Upper lobe of left lung (tissue), 6 donors: Measurements from ENCODE around the gene BICDL2. TPM values are rescaled to one million over a fixed set of nuclear protein-coding genes. Genes with fewer than 3 reads are reported as not detected.
A peak's percentile ranks its signal among the peaks of the same experiment; 100 is the strongest.

ENCODE experiments used
- ATAC-seq, 2 donors: fragments of 200-7000 bp; cut with Tn5 transposase; one replicate each; pipeline ENCODE4 v1.9.1; 2022; ENCODE audit warnings: mild to moderate bottlenecking in 2 of 2, moderate library complexity in 2 of 2; ENCODE audit not compliant: low FRiP score in 2 of 2
- DNase-seq, 2 donors: peaks; one replicate each; pipeline ENCODE4 v3.0.0-alpha.2; 2019 to 2020
- H3K27ac ChIP-seq, 4 donors: fragments of 200-600 bp; sonication (generic); one replicate each; pipeline ENCODE4 v1.5.1; 2016 to 2019
- H3K27me3 ChIP-seq, 4 donors: fragments of 200-600 bp; sonication (generic); one replicate each; pipeline ENCODE4 v1.5.1; 2017 to 2019
- H3K36me3 ChIP-seq, 4 donors: fragments of 200-600 bp; sonication (generic); one replicate each; pipeline ENCODE4 v1.5.1; 2016 to 2019
- H3K4me1 ChIP-seq, 4 donors: fragments of 200-600 bp; sonication (generic); one replicate each; pipeline ENCODE4 v1.5.1; 2018 to 2019
- H3K4me3 ChIP-seq, 4 donors: fragments of 200-600 bp; sonication (generic); one replicate each; pipeline ENCODE4 v1.5.1; 2017 to 2019; ENCODE audit warnings: mild to moderate bottlenecking in 2 of 4, moderate library complexity in 1 of 4
- H3K9me3 ChIP-seq, 4 donors: fragments of 200-600 bp; sonication (generic); one replicate each; pipeline ENCODE4 v1.5.1; 2018 to 2019
- CTCF ChIP-seq, 6 experiments: fragments of 450-650 bp in 4 of 6; fragments of 200-600 bp in 2 of 6; sonication (generic) in 2 of 6; IDR thresholded peaks; one replicate each; pipeline ENCODE4 v1.5.1; 2016 to 2019; ENCODE audit warnings: antibody characterized with exemption in 6 of 6
- EP300 ChIP-seq, 4 donors: sonication (generic); formaldehyde crosslinking; IDR thresholded peaks; one replicate each; pipeline ENCODE4 v1.5.1; 2017; ENCODE audit warnings: antibody characterized with exemption in 4 of 4, control low read depth in 2 of 4
- POLR2A ChIP-seq, 4 donors: fragments of 450-650 bp; IDR thresholded peaks; one replicate each; pipeline ENCODE4 v1.5.1; 2016 to 2017; ENCODE audit warnings: antibody characterized with exemption in 4 of 4, mild to moderate bottlenecking in 2 of 4
- POLR2AphosphoS5 ChIP-seq, 2 donors: sonication (generic); formaldehyde crosslinking; IDR thresholded peaks; one replicate each; pipeline ENCODE4 v1.5.1; 2017; ENCODE audit warnings: antibody characterized with exemption in 2 of 2
- whole genome bisulfite sequencing, 2 donors: methylation state at CpG; one replicate each; pipeline ENCODE4 v1.1.5; 2017 to 2018; 5-methylcytosine and 5-hydroxymethylcytosine counted together
- total RNA-seq, 6 donors: library from RNA; depleted of rRNA in 4 of 6; stranded (reverse); fragments of >200 nt in 4 of 6; gene quantifications; one replicate each; pipeline versions ENCODE4 v1.1.0 to v1.2.1, GENCODE V29; 2016 to 2021
- donor health status: DM: no; HTN: no; CAD: no; lungs with moderate emphysema.
- donor health status: DM: no; HTN: yes; CAD: no; lungs with severe emphysema.

BICDL2 gene
- total RNA-seq, 6 donors from 2014 or later = 18.5 to 98.5 (median 35.0) TPM

GRCh38 chr16:2982402-2982801 is 54.3 kb downstream of the BICDL2 start:
- no peaks in the 10 kb centered on the region for H3K9me3 ChIP-seq
- TF ChIP-seq POLR2AphosphoS5 (IDR thresholded peaks at IDR 0.05) = no peak
- no peak for TF ChIP-seq POLR2A (IDR thresholded peaks at IDR 0.05)
- no peak for TF ChIP-seq EP300 (IDR thresholded peaks at IDR 0.05)
- no peak for TF ChIP-seq CTCF (IDR thresholded peaks at IDR 0.05)
- 84 to 89% methylated on average over 5 of the region's 5 CpGs for WGBS, 2 donors
- ATAC-seq (no peak), DNase-seq (no peak)
- H3K4me1 ChIP-seq = peaks cover 17 to 39% (median 27%) of the 10 kb centered on the region in 4 donors
- H3K27me3 ChIP-seq = no peaks in the 10 kb centered on the region
- no peak overlapping the region for H3K27ac ChIP-seq
- H3K4me3 ChIP-seq = no peak overlapping the region
- no peaks in the 10 kb centered on the region for H3K36me3 ChIP-seq

GRCh38 chr16:2981899-2982250 is 54.9 kb downstream of the BICDL2 start:
- WGBS, 2 donors = 79% methylated on average over 4 of the region's 4 CpGs
- H3K9me3 ChIP-seq = no peaks in the 10 kb centered on the region
- no peaks in the 10 kb centered on the region for H3K27me3 ChIP-seq
- H3K27ac ChIP-seq = no peak overlapping the region
- DNase-seq (peak in 1 of 2 donors; percentile 45), ATAC-seq (no peak)
- H3K4me3 ChIP-seq = no peak overlapping the region
- no peaks in the 10 kb centered on the region for H3K36me3 ChIP-seq
- peaks cover 17 to 39% (median 27%) of the 10 kb centered on the region in 4 donors for H3K4me1 ChIP-seq
- TF ChIP-seq EP300 (IDR thresholded peaks at IDR 0.05) (no peak), POLR2AphosphoS5 (IDR thresholded peaks at IDR 0.05) (no peak), POLR2A (IDR thresholded peaks at IDR 0.05) (no peak), CTCF (IDR thresholded peaks at IDR 0.05) (no peak)

GRCh38 chr16:2981177-2981898 is 55.4 kb downstream of the BICDL2 start:
- ATAC-seq = no peak

GRCh38 chr16:2980227-2981176 is 56.2 kb downstream of the BICDL2 start, which contains the start of gene PKMYT1:
Gene PKMYT1, minus strand, starts transcription at chr16:2980446. Its CDS starts 789 bp downstream, at chr16:2979657.
- peak; percentile 90 to 99 for DNase-seq
- no peaks in the 10 kb centered on the region for H3K27me3 ChIP-seq
- H3K4me1 ChIP-seq = peaks cover 17 to 39% (median 24%) of the 10 kb centered on the region in 4 donors
- no peaks in the 10 kb centered on the region for H3K36me3 ChIP-seq
- peak within 1 kb of the TSS; percentile 79 to 96 (median 86) for H3K27ac ChIP-seq
- H3K4me3 ChIP-seq = peak within 1 kb of the TSS; percentile 57 to 82 (median 68)
- H3K9me3 ChIP-seq = no peaks in the 10 kb centered on the region
- peak; percentile 92 to 97 for ATAC-seq
- WGBS, 2 donors = 14 to 78% methylated on average over 7 to 38 of the region's 91 CpGs
- TF ChIP-seq EP300 (IDR thresholded peaks at IDR 0.05) (peak in 1 of 4 donors; percentile 48), POLR2AphosphoS5 (IDR thresholded peaks at IDR 0.05) (peak; percentile 95 to 98), CTCF (IDR thresholded peaks at IDR 0.05) (peak in 1 of 6 experiments; percentile 34), POLR2A (IDR thresholded peaks at IDR 0.05) (peak; percentile 56 to 99 (median 88))

More at GRCh38 chr16:2981177-2981898, 55.4 kb downstream of the BICDL2 start:
- 66 to 68% methylated on average over 33 of the region's 33 CpGs for WGBS, 2 donors
- peak overlapping the region in 1 of 4 donors; percentile 96 for H3K27ac ChIP-seq
- peaks cover 17 to 39% (median 27%) of the 10 kb centered on the region in 4 donors for H3K4me1 ChIP-seq
- no peaks in the 10 kb centered on the region for H3K36me3 ChIP-seq
- peak in 1 of 2 donors; percentile 30 for DNase-seq
- H3K9me3 ChIP-seq = no peaks in the 10 kb centered on the region
- TF ChIP-seq POLR2A (IDR thresholded peaks at IDR 0.05) = no peak
- no peak for TF ChIP-seq CTCF (IDR thresholded peaks at IDR 0.05)
- no peak for TF ChIP-seq EP300 (IDR thresholded peaks at IDR 0.05)
- TF ChIP-seq POLR2AphosphoS5 (IDR thresholded peaks at IDR 0.05) = no peak
- no peaks in the 10 kb centered on the region for H3K27me3 ChIP-seq
- peak overlapping the region in 3 of 4 donors; percentile 59 to 82 (median 77) for H3K4me3 ChIP-seq
